Activated naive CD4-positive, alpha-beta T cell (primary cell): ENCODE measurements around the gene AMBRA1.

ENCODE experiments used
- DNase-seq, 4 experiments: peaks; one replicate each; lab custom pipeline; 2025; lab: John Stamatoyannopoulos, UW

Gene AMBRA1

GRCh38 chr11:46438211-46438610, 155.6 kb downstream of the AMBRA1 start:
- no peak for DNase-seq

- no peak for DNase-seq
These were observed 156.6 kb downstream of the AMBRA1 start for GRCh38 chr11:46437122-46437689.

GRCh38 chr11:46436113-46436512, 157.7 kb downstream of the AMBRA1 start:
- DNase-seq: no peak

- no peak for DNase-seq
These were observed 158.1 kb downstream of the AMBRA1 start for GRCh38 chr11:46435679-46436078.

- DNase-seq: no peak
These were observed 162.6 kb downstream of the AMBRA1 start for GRCh38 chr11:46431211-46431610.

- no peak for DNase-seq
These were observed 164.1 kb downstream of the AMBRA1 start for GRCh38 chr11:46429717-46430116.

GRCh38 chr11:46427364-46427763, 166.5 kb downstream of the AMBRA1 start:
- no peak for DNase-seq

- DNase-seq: no peak
These were observed 167.4 kb downstream of the AMBRA1 start for GRCh38 chr11:46426233-46426991.

- no peak for DNase-seq
These were observed 171.2 kb downstream of the AMBRA1 start for GRCh38 chr11:46422588-46422987.

GRCh38 chr11:46421257-46421880, 172.5 kb downstream of the AMBRA1 start:
- DNase-seq: no peak

- DNase-seq: no peak
These were observed 173.3 kb downstream of the AMBRA1 start for GRCh38 chr11:46420513-46420912.

- DNase-seq: no peak
These were observed 175.1 kb downstream of the AMBRA1 start for GRCh38 chr11:46418751-46419150.

- no peak for DNase-seq
These were observed 176.1 kb downstream of the AMBRA1 start for GRCh38 chr11:46417711-46418110.

- DNase-seq: no peak
These were observed 178.9 kb downstream of the AMBRA1 start for GRCh38 chr11:46414879-46415278.

GRCh38 chr11:46414466-46414796, 179.4 kb downstream of the AMBRA1 start:
- DNase-seq: peak in 1 of 4 experiments; percentile 11

GRCh38 chr11:46413760-46414465, 179.9 kb downstream of the AMBRA1 start:
- DNase-seq: no peak

GRCh38 chr11:46410021-46410420, 183.8 kb downstream of the AMBRA1 start:
- no peak for DNase-seq

- no peak for DNase-seq
These were observed 185.3 kb downstream of the AMBRA1 start for GRCh38 chr11:46408407-46408986.

- no peak for DNase-seq
These were observed 186.2 kb downstream of the AMBRA1 start for GRCh38 chr11:46407635-46408034.

GRCh38 chr11:46404476-46405017, 189.3 kb downstream of the AMBRA1 start:
- no peak for DNase-seq

GRCh38 chr11:46402957-46403902, 190.6 kb downstream of the AMBRA1 start:
- no peak for DNase-seq
